Prostate gland (tissue), 2 donors: ENCODE results near the gene HMG20B. TPM values are rescaled to one million over a fixed set of nuclear protein-coding genes. Genes with fewer than 3 reads are reported as not detected.

Experiments
- DNase-seq: peaks from one replicate; pipeline ENCODE4 v3.0.0-alpha.2; 2019; ENCODE audit warnings: low spot score
- H3K27ac ChIP-seq, 2 donors: fragments of 200-600 bp; sonication (generic); 2 replicates each; pipeline ENCODE4 v1.5.1; 2017 to 2019
- H3K27me3 ChIP-seq: fragments of 200-600 bp; sonication (generic); replicated peaks from 2 replicates; pipeline ENCODE4 v1.5.1; 2019; ENCODE audit not compliant: insufficient read depth
- H3K36me3 ChIP-seq, 2 donors: fragments of 200-600 bp; sonication (generic); 1 replicate in 1 of 2; 2 replicates in 1 of 2; pipeline versions ENCODE4 v1.5.1 to v1.8.1; 2017 to 2019
- H3K4me1 ChIP-seq: fragments of 200-600 bp; sonication (generic); replicated peaks from 2 replicates; pipeline ENCODE4 v1.5.1; 2019
- H3K4me3 ChIP-seq, 2 donors: fragments of 200-600 bp; sonication (generic); 2 replicates each; pipeline ENCODE4 v1.5.1; 2017 to 2019
- H3K9me3 ChIP-seq: fragments of 200-600 bp; sonication (generic); 2 replicates; pipeline ENCODE4 v1.5.1; 2017
- POLR2A ChIP-seq: fragments of 450-650 bp; IDR thresholded peaks from one replicate; pipeline ENCODE4 v1.6.1; 2016; ENCODE audit warnings: antibody characterized with exemption, mild to moderate bottlenecking
- POLR2AphosphoS5 ChIP-seq: sonication (generic); formaldehyde crosslinking; IDR thresholded peaks from one replicate; pipeline ENCODE4 v1.6.1; 2017; ENCODE audit warnings: antibody characterized with exemption
- WGBS: methylation state at CpG from one replicate; pipeline ENCODE4 v1.1.5; 2018; 5-methylcytosine and 5-hydroxymethylcytosine counted together
- intact Hi-C: fragments of 100-400 bp; cut with DNase I; formaldehyde crosslinking; loops from one replicate; pipeline ENCODE4 v1.14.2; 2022
- total RNA-seq, 2 donors: library from RNA; depleted of rRNA; stranded (reverse); fragments of >200 nt; gene quantifications; one replicate each; pipeline ENCODE4 v1.1.0, GENCODE V29; 2016
- TF ChIP-seq, protein P1 (sequence below), 4 experiments: fragments of 200-600 bp in 2 of 4; fragments of 450-650 bp in 2 of 4; sonication (generic) in 2 of 4; IDR thresholded peaks; 1 replicate in 3 of 4; 2 replicates in 1 of 4; pipeline ENCODE4 v1.5.1; 2016 to 2019; ENCODE audit warnings: antibody characterized with exemption in 4 of 4, mild to moderate bottlenecking in 2 of 4, moderate library complexity in 2 of 4

The HMG20B gene
- total RNA-seq, 2 donors from 2014 or later = 184 to 369 TPM

DNA sequence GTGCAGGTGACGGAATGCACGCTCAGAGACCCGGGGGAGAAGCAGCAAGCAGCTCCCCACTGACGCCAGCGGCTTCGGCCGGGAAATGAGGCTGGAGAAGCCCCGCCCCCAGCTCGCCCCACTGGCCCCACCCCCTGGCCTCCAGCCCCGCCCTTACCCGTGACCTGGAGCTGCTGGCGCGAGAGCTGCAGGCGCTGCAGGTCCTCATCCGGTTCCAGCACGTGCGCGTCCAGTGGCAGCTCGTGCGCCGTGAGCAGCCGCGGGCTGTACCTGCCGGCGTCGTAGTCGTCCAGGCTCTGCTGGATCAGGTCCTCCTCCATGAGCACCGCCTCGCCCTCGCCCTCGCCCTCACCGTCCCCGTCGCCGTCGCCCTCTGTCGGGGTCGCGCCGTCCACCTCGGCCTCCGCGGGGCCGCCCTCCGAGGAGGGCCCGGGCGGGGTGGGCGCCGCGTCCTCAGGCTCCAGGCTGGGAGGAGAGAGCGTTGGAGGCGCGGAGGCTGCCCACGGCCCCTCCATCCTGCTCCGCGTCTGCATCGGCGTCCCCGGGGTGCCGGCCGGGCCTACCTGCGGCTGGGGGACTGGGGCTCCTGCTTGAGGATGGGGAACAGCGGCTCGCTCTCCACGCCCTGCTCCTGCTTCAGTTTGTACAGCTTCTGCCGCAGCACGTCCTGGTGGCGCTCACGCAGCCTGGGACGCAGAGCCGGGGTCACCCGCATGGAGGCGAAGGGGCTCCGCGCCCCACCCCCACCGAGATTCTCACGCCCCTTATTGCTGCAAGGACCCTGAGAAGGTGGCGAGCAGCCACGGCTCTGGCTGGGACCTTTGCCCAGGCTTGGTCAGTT is 40.4 kb downstream of the HMG20B start:
- Histone ChIP-seq H3K36me3 (peaks cover 0 to 10% of the 10 kb centered on the region in 2 donors), H3K4me1 (no peaks in the 10 kb centered on the region), H3K4me3 (no peak overlapping the region), H3K9me3 (no peaks in the 10 kb centered on the region), H3K27ac (no peak overlapping the region), H3K27me3 (no peaks in the 10 kb centered on the region)
- 91% methylated on average over 71 of the region's 79 CpGs for WGBS
- intact Hi-C loops = loop anchor here (10.0 kb wide), 1 partner anchor 308 kb away; no protein-coding TSS in a partner anchor
- no peak for DNase-seq
- TF ChIP-seq POLR2A (no peak), POLR2AphosphoS5 (no peak)
- TF ChIP-seq, protein P1, sequence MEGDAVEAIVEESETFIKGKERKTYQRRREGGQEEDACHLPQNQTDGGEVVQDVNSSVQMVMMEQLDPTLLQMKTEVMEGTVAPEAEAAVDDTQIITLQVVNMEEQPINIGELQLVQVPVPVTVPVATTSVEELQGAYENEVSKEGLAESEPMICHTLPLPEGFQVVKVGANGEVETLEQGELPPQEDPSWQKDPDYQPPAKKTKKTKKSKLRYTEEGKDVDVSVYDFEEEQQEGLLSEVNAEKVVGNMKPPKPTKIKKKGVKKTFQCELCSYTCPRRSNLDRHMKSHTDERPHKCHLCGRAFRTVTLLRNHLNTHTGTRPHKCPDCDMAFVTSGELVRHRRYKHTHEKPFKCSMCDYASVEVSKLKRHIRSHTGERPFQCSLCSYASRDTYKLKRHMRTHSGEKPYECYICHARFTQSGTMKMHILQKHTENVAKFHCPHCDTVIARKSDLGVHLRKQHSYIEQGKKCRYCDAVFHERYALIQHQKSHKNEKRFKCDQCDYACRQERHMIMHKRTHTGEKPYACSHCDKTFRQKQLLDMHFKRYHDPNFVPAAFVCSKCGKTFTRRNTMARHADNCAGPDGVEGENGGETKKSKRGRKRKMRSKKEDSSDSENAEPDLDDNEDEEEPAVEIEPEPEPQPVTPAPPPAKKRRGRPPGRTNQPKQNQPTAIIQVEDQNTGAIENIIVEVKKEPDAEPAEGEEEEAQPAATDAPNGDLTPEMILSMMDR (IDR thresholded peaks at IDR 0.05) = no peak

DNA sequence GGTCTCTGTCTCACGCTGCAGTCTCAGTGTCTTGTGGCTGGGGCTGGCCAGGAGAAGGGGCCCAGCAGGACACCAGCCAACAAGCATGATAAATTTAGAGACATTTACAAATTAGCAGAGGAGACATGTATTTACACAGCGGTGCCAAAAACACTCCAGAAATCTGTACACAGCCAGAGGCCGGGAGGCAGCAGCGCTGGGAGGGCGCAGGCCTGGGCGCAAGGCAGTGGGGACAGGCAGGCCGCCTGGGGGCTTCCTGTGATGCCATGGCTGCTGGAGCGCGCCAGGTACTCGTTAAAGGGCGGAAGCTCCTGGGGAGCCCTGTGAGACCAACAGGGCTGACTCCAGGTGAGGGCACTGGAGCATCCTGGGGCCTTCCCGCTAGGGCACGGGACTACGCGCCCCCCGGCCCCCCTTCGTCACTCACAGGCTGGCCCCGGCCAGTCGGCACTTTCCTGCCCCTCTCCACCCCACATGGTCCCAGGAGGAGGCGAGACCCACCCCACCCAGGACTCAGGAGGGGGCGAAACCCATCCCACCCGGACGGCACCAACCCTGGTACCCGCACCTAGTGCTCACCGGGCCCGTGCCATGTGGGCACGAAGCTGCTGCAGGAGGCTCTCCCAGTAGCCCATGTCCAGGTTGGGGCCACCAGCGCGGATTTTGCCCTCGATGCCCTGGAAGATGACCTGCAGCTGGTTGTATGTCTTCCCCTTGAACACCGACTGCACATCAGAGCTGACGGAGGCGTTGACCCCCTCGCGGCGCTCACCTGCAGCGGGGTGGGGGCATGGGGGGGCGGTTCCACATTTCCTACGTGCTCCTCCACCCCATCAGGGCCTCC is 41.3 kb downstream of the HMG20B start:
- Histone ChIP-seq H3K9me3 (no peaks in the 10 kb centered on the region), H3K27ac (no peak overlapping the region), H3K36me3 (peaks cover 0 to 10% of the 10 kb centered on the region in 2 donors), H3K27me3 (no peaks in the 10 kb centered on the region), H3K4me3 (no peak overlapping the region), H3K4me1 (no peaks in the 10 kb centered on the region)
- TF ChIP-seq, protein P1 (IDR thresholded peaks at IDR 0.05) = no peak
- TF ChIP-seq POLR2A = no peak
- no peak for TF ChIP-seq POLR2AphosphoS5
- intact Hi-C loops = loop anchor here (10.0 kb wide), 1 partner anchor 309 kb away; no protein-coding TSS in a partner anchor
- WGBS = 85% methylated on average over 39 of the region's 39 CpGs
- DNase-seq = no peak

DNA sequence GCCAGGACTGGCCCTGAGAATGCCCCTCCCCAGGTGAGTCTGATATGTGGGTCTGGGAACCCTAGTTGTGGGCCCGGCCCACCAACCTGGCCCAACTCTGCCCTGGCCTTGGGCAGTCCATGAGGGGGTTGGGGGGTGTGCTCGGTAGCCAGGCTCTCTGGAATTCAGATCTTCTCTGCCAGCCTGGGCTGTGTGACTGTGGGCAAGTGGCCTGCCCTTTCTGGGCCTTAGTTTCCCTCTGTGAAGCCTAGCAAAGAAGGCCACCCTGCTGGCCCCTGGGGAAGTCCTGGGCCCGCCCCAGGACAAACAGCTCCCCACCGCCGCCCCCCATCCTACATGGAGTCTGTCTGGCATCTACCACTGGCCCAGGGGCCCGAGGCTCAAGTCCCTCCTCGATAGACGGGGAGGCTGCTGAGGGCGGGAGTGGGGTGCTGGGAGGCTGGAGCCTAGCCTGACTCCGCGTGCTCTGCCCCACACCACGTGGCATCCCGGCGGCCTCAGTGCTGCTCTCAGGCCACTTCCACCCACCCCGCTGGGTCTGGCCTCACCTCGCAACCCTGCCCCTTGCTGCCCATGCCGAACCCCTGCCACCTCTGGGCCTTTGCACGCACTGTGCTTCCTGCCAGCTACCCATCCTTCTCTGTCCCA is 42.2 kb downstream of the HMG20B start:
- H3K36me3 ChIP-seq = peaks cover 3 to 10% of the 10 kb centered on the region in 2 donors
- H3K27me3 ChIP-seq = no peaks in the 10 kb centered on the region
- 95% methylated on average over 17 of the region's 18 CpGs for WGBS
- no peaks in the 10 kb centered on the region for H3K4me1 ChIP-seq
- no peaks in the 10 kb centered on the region for H3K9me3 ChIP-seq
- DNase-seq = no peak
- TF ChIP-seq, protein P1 (IDR thresholded peaks at IDR 0.05) = no peak
- TF ChIP-seq POLR2AphosphoS5 (no peak), POLR2A (no peak)
- no peak overlapping the region for H3K27ac ChIP-seq
- intact Hi-C loops = loop anchor here (5.0 to 10.0 kb wide), 2 partner anchors 68 to 310 kb away; no protein-coding TSS in a partner anchor
- H3K4me3 ChIP-seq = no peak overlapping the region

DNA sequence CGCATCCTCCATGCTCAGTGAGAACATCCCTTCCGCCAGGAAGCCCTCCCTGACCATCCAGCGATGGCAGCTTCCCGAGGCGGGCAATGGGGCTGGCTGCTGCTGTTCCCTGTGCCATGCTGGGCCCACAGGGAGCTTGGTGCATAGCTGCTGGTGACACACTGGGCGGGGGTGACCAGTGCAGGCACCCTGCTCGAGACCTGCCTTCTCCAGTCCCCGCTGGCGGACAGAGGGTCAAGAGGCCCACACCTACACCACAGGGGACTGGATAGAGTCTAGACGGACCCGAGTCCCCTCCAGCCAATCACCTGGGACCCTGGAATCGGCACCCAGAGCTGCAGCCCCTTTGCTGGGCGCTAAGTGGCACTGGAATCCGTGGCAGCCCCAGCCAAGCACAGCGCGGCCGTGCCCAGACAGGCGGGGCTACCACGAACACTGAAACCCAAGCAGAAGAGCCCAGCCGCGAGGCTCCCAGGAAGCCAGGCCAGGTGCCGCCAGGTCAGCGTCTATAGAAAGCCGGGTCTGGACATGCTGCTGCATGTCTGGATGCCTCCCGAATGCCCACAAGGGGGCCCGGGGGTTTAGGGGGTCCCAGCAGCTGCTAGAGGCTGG is 42.9 kb downstream of the HMG20B start:
- intact Hi-C loops = loop anchor here (5.0 to 10.0 kb wide), 2 partner anchors 68 to 311 kb away; no protein-coding TSS in a partner anchor
- 73% methylated on average over 26 of the region's 26 CpGs for WGBS
- no peak for DNase-seq
- no peaks in the 10 kb centered on the region for H3K4me1 ChIP-seq
- no peak overlapping the region for H3K27ac ChIP-seq
- H3K9me3 ChIP-seq = no peaks in the 10 kb centered on the region
- peaks cover 6 to 10% of the 10 kb centered on the region in 2 donors for H3K36me3 ChIP-seq
- no peaks in the 10 kb centered on the region for H3K27me3 ChIP-seq
- no peak for TF ChIP-seq POLR2AphosphoS5
- TF ChIP-seq, protein P1 (IDR thresholded peaks at IDR 0.05) = no peak
- no peak for TF ChIP-seq POLR2A
- no peak overlapping the region for H3K4me3 ChIP-seq
